Gastroesophageal sphincter (tissue), 3 donors: ENCODE data around the gene SLC5A11.

Experiments used
- CTCF ChIP-seq, 4 experiments: fragments of 200-600 bp in 2 of 4; fragments of 450-650 bp in 2 of 4; sonication (generic) in 1 of 4; IDR thresholded peaks; one replicate each; pipeline ENCODE4 v1.5.1; 2017 to 2019; ENCODE audit warnings: antibody characterized with exemption in 4 of 4, mild to moderate bottlenecking in 2 of 4, moderate library complexity in 2 of 4
- POLR2A ChIP-seq, 2 donors: fragments of 450-650 bp; IDR thresholded peaks; one replicate each; pipeline ENCODE4 v1.6.1; 2017; ENCODE audit warnings: antibody characterized with exemption in 2 of 2, mild to moderate bottlenecking in 2 of 2, moderate library complexity in 1 of 2
- POLR2AphosphoS5 ChIP-seq: sonication (generic); formaldehyde crosslinking; IDR thresholded peaks from one replicate; pipeline ENCODE4 v1.6.1; 2017; ENCODE audit warnings: antibody characterized with exemption

GRCh38 chr16:24917236-24917635, 71.5 kb downstream of the SLC5A11 start:
- TF ChIP-seq POLR2AphosphoS5: no peak
- TF ChIP-seq CTCF (IDR thresholded peaks at IDR 0.05): no peak
- TF ChIP-seq POLR2A (IDR thresholded peaks at IDR 0.05): no peak
